Measurements from ENCODE around the gene ZNRD2.

GRCh38 chr11:65565624-65566453 lies 4.4 kb upstream of the ZNRD2 start:
- TF ChIP-seq ESRRA (IDR thresholded peaks at IDR 0.05; ENCODE audit: low read length), result no peak
- no peak for TF ChIP-seq EGR1 (IDR thresholded peaks at IDR 0.05; ENCODE audit: borderline replicate concordance in 1 of 2, low read depth in 2 of 2, low read length in 2 of 2)
- no peak for TF ChIP-seq EZH2 (IDR thresholded peaks at IDR 0.05; ENCODE audit: borderline replicate concordance, control insufficient read depth, low read depth, low read length)
- no peak for TF ChIP-seq POLR2A (IDR thresholded peaks at IDR 0.05; ENCODE audit: low read depth, low read length)
- no peak for TF ChIP-seq CTCF (IDR thresholded peaks at IDR 0.05 in 2 of 3, conservative IDR thresholded peaks at IDR 0.05 in 1 of 3; ENCODE audit: control insufficient read depth in 2 of 3, extremely low read depth in 1 of 3, insufficient read depth in 1 of 3, low read depth in 3 of 3, low read length in 3 of 3)
- no peak for TF ChIP-seq ETV6 (conservative IDR thresholded peaks at IDR 0.05 in 1 of 2, IDR thresholded peaks at IDR 0.05 in 1 of 2; ENCODE audit: borderline replicate concordance in 1 of 2, low read depth in 1 of 2)
- TF ChIP-seq POLR2AphosphoS5 (IDR thresholded peaks at IDR 0.05; ENCODE audit: low read length), result no peak
- no peak for TF ChIP-seq ZZZ3 (IDR thresholded peaks at IDR 0.05; ENCODE audit: control insufficient read depth, insufficient read length, low read depth)
- TF ChIP-seq, protein P1, sequence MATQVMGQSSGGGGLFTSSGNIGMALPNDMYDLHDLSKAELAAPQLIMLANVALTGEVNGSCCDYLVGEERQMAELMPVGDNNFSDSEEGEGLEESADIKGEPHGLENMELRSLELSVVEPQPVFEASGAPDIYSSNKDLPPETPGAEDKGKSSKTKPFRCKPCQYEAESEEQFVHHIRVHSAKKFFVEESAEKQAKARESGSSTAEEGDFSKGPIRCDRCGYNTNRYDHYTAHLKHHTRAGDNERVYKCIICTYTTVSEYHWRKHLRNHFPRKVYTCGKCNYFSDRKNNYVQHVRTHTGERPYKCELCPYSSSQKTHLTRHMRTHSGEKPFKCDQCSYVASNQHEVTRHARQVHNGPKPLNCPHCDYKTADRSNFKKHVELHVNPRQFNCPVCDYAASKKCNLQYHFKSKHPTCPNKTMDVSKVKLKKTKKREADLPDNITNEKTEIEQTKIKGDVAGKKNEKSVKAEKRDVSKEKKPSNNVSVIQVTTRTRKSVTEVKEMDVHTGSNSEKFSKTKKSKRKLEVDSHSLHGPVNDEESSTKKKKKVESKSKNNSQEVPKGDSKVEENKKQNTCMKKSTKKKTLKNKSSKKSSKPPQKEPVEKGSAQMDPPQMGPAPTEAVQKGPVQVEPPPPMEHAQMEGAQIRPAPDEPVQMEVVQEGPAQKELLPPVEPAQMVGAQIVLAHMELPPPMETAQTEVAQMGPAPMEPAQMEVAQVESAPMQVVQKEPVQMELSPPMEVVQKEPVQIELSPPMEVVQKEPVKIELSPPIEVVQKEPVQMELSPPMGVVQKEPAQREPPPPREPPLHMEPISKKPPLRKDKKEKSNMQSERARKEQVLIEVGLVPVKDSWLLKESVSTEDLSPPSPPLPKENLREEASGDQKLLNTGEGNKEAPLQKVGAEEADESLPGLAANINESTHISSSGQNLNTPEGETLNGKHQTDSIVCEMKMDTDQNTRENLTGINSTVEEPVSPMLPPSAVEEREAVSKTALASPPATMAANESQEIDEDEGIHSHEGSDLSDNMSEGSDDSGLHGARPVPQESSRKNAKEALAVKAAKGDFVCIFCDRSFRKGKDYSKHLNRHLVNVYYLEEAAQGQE (IDR thresholded peaks at IDR 0.05; ENCODE audit: low read depth, low read length), result no peak
- no peak for TF ChIP-seq LARP7 (IDR thresholded peaks at IDR 0.05)
